GM21529 (cell line): Measurements from ENCODE around the gene TRIM4.
"Not testable (repeated sequence)": the region's sequence is repeated elsewhere in the genome, so short reads cannot be mapped to it uniquely, and the experiment has no call there.

Source experiments
- ATAC-seq: cut with Tn5 transposase; IDR thresholded peaks from one replicate; pipeline ENCODE4 v1.9.1; 2021; ENCODE audit not compliant: unreplicated experiment

The TRIM4 gene

DNA sequence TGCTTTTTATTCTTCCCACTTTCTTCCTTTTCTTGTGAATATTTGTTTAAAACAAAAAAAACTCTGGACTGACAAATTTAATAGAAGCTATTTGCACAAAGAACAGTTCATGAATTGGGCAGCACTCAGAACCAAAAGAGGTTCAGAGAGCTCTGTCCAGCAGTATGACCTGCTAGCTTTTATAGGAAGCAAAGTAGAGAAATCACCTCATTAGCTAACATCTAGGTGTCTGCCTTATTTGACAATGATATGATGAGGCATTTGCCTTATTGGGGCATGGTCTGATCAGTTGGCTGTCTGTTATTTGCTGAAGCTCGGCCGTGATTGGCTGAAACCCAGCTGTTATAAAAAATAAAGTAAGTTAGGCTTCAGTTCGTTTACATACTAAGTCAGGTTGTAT, 819 bp upstream of the TRIM4 start:
- no peak for ATAC-seq

DNA sequence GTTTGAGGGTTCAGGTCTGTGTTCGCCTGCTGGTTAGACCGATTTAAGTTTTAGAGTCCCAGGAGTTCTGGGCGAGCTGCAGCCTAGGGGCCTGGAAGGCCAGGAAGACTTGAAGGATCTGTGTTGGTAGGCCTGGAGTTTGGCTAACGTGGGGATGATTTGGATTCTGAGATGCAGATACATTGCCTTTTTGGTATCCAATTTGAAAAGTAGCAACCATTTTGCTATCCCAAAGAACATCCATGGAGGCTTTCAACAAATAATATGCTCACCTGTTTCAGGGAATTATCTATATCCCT, 433 bp upstream of the TRIM4 start:
- ATAC-seq = no peak

DNA sequence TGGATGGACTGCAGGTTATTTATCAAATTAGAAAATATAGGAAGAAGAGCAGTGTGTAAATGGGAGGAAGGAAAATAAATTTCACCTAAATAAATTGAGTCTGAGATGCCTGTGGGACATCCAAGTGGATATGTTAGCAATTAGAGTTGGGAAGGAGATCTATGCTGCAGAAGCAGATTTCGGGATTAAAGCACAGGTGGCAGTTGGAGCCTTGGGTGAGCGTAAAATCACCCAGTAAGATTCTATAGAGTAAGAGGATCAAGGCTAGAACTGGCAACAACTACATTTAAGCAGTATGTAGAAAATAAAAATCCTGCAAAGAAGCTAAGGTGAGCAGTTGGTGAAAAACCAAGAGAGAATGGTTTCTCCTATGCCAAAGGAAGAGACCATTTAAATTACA, 8.4 kb downstream of the TRIM4 start:
- ATAC-seq = no peak

DNA sequence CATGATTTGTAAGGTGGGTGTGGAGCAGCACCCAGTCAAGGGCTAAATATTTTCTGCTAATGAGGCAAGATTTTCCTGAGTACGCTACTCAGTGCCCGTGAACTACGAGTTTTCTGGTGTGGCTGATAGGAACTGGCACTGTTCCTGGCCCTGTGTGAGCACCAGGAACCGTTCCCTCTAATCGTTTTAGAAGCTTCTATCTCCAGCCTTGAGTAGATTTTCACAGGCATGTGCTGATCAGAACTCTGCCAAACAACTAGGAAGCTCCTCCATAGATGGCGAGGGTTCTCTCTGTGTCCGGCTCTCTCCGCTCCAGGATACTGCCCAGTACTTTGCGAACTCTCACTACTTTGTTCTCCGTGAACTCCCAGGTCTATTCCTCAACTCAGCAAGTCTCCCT, 17.7 kb downstream of the TRIM4 start:
- ATAC-seq = no peak

DNA sequence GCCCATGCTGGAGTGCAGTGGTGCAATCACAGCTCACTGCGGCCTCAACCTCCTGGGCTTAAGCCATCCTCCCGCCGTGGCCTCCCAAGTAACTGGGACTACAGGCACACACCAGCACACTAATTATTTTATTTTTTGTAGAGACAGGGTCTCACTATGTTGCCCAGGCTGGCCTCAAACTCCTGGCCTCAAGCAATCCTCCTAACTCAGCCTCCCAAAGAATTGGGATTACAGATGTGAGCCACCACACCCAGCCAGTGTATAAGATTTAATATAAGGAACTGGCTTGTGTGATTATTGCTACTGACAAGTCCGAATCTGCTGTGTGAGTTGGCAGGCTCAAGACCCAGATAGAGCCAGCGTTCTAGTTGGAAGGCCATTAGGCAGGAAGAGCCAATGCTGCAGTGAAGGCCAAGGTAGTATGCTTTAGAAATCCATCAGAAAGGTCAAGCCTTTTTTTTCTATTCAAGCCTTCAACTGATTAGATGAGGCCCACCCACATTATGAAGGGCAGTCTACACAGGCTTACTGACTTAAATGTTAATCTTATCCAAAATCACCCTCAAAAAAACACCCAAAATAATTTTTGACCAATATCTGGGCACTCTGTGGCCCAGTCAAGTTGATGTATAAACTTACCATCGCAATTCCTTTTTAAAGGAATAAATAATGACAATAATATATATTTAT, 19.4 kb downstream of the TRIM4 start:
- ATAC-seq = no peak

DNA sequence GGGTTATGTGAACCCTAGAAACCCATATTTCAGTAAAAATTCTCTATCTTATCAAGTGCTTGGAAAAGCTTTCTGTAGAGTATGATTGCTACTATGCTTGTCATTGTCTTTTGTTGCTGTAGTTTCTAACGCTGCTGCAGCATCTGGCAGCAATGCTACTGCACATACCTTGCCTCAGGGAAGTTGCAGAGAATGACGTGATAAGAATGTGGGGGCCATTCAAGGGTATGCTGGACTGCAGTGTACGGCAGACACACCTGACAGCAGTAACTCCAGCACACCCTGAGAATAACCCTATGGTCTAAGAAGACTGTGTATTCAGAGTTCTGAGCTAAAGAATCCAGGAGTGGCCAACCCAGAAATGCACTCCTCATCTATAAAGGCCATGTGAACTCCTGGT, 20.5 kb downstream of the TRIM4 start:
- no peak for ATAC-seq

DNA sequence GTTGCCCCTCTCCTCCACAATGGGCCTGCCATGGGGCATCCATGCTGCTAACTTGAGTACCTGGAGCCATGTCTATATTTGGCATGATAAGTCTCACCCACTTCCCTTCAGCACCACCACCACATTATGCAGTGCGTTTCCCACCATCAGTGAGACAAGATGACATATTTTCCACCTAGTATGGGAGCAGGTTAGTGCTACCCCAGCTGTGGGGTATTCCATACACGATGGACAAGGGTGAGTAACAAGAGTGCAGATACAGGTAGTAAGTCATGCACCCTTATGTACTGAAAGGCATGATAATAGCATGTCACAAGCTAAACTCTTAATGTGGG, 21.3 kb downstream of the TRIM4 start:
- no peak for ATAC-seq

DNA sequence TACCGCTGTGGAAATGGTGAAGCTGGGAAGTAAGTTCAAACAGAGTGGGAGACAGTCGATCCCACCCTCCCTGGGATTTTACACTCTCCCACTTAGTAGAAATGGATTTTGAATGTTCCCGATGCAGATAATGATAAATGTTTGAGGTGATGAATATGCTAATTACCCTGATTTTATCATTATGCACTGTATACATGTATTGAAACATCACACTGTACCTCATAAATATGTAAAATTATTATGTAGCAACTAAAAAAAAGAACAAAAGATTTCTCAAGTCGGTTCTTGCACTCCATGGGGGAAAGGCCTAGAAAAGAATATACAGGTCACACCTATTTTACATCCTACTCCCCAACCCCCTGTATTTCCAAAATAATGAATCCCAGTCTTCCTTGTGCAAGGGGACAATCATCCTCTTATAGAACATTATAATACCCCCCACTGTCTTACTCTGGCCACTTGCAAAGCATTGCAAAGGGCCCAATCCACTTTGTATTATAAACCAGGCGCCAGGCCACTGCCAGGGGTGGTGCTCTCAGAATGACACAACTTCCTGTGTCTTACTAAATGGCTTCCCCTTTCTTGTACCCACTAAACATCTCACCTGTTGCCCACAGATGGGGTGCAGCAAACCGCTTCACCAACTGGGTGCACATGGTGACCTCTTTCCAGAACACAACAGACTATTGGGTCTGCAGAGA, 21.9 kb downstream of the TRIM4 start:
- ATAC-seq = no peak

DNA sequence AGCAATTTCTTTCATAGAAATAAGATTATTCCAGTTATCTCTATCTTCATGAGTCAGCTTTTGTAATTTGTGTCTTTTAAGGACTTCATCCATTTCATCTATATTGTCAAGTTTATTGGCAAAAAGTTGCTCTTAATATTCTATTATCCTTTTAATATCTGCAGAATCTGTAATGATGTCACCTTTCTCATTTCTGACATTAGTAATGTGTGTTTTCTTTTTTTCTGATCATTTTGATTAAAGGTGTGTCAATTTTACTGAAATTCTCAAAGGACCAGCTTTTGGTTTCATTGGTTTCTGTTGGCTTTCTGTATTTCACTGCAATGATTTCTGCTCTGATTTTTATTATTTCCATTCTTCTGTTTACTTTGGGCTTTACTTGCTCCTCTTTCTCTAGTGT, 24.6 kb downstream of the TRIM4 start:
- ATAC-seq = no peak

DNA sequence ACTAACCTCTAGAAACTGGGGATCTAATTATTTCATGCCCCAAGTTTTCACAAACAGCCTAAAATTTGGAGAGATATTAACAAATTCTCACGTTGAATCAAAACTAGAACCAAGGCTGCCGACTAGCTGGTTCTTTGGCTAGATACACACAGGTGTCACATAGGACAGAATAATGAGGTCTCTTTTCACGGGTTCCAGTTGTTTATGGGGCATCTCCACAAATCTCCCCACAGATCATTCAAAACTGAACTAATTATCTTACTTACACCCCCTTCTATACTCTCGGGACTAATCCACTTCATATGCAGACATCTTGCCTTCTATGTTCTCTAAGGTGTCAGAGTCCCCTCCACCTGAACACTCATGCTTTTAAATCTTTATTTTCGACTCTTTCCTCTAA, 26.1 kb downstream of the TRIM4 start:
- no peak for ATAC-seq

DNA sequence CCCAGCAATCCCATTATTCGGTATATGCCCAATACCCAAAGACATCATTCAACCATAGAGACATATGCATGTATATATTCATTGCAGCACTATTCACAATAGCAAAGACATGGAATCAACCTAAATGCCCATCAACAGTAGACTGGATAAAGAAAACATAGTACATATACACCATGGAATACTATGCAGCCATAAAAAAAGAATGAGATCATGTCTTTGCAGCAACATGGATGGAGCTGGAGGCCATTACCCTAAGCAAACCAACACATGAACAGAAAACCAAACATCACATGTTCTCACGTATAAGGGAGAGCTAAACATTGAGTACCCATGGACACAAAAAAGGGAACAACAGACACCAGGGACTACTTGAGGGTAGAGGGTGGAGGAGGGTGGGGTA, 29.0 kb downstream of the TRIM4 start:
- not testable (repeated sequence) for ATAC-seq

DNA sequence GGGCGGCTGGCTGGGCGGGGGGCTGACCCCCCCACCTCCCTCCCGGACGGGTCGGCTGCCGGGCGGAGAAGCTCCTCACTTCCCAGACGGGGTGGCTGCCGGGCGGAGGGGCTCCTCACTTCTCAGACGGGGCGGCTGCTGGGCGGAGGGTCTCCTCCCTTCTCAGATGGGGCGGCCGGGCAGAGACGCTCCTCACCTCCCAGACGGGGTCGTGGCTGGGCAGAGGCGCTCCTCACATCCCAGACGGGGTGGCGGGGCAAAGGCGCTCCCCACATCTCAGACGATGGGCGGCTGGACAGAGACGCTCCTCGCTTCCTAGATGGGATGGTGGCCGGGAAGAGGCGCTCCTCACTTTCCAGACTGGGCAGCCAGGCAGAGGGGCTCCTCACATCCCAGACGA, 31.0 kb downstream of the TRIM4 start:
- not testable (repeated sequence) for ATAC-seq

DNA sequence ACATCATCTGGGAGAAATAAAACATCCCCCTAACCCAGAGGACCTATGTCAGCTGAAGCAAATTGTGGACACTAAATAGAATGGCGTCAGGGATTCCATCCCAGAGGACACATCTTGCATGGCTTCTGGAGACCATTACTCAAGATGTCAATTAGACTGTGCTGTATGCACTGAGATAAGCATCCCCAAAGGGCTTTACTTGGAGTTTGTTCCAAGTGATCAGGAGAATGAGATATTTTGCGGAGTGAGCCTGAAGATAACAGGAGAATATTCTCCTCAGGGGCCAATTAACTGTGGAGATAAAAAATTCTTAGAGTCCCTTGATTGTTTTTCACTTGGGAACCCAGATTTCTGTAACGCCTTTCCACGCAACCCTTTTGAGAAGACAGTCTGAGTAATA, 38.0 kb downstream of the TRIM4 start:
- ATAC-seq = no peak

DNA sequence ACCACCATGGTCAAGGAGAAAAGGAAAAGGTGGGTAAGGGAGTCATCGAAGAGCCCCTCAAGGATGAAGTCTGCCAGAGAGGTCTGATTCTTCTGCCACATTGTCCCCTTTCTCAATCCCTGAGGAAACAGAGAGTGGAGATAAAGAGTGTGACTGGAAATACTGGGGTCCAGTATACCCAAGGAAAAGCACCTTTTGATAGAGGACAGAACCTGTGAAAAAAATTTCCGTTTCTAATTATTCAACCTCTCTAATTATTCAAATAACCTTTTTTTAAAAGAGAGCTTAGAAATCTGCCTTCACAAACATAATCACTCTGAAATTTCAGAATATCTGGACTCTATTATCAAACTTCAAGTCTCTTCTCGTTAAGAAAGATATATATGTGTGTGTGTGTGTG, 42.4 kb downstream of the TRIM4 start, which contains the start of gene OR2AE1:
Gene OR2AE1, minus strand, starts transcription at position 101 of the 400 bp plus-strand sequence. Its CDS starts 0 bp downstream, at position 101.
- no peak for ATAC-seq

DNA sequence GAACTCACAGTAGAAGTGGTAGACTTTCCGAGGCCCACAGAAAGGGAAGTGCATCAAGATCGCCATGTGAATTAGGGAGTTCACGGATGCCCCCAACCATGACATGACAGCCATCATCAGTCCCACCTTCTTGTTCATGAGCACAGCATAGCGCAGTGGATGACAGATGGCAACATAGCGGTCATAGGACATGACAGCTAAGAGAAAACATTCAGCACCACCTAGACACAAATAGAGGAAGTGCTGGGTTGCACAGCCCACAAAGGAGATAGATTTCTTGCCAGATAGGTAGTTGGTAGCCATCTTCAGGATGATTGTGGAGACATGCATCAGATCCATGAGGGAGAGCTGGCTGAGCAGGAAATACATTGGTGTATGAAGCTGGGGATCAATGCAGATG, 42.8 kb downstream of the TRIM4 start:
- ATAC-seq = no peak

DNA sequence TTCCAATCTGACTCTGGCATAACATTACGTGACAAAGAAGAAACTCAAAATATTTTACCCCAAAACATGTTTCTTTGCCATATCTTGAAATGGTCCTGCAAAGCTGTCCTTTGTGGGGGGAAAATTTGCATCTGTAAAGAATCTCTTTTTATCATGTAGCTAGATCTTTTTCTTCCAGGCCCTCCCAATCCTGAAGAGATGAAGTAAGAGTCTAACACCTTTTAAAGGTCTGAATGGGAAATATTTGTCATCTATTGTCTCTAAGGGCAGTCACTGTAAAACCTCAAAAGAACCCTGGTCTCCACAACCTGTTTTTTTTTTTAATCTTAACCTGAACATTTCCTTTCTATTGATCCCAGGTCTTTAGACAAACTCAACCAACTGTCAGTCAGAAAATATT, 51.1 kb downstream of the TRIM4 start:
- no peak for ATAC-seq

DNA sequence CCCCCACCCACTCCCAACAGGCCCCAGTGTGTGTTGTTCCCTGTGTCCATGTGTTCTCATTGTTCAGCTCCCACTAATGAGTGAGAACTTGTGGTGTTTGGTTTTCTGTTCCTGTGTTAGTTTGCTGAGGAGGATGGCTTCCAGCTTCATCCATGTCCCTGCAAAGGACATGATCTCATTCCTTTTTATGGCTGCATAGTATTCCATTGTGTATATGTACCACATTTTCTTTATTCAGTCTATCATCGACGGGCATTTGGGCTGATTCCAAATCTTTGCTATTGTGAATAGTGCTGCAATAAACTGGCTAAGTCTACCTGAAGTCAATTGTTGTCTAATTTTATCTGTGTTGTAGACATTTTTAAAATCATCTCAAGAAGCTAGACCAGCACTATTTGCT, 51.9 kb downstream of the TRIM4 start:
- ATAC-seq = not testable (repeated sequence)

DNA sequence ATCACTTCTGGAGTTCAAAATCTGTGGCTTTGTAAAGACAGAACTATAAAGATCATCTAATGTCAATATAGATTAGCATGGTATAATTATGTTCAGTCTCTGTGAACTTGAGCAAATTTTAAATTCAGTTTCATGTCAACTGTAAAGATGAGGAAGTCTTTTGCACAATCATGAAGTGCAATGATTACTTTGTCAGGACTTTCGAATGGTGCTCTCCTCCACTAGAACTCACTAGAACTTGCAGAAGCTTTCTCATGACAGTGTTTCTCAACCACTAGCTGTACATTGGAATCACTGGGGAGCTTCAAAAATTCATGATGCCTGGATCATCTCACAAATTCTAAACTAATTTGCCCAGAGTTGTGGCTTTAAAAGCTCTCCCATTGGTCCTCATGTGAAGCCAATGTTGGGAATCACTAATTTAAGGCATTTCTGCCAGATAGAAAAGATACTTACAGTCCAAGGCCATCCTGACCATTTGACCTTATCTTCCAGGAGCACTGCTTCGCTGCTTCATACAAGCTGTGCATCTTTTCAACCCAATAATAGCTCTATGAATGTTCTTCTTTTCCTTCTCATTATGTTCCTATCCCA, 55.4 kb downstream of the TRIM4 start:
- ATAC-seq = no peak

DNA sequence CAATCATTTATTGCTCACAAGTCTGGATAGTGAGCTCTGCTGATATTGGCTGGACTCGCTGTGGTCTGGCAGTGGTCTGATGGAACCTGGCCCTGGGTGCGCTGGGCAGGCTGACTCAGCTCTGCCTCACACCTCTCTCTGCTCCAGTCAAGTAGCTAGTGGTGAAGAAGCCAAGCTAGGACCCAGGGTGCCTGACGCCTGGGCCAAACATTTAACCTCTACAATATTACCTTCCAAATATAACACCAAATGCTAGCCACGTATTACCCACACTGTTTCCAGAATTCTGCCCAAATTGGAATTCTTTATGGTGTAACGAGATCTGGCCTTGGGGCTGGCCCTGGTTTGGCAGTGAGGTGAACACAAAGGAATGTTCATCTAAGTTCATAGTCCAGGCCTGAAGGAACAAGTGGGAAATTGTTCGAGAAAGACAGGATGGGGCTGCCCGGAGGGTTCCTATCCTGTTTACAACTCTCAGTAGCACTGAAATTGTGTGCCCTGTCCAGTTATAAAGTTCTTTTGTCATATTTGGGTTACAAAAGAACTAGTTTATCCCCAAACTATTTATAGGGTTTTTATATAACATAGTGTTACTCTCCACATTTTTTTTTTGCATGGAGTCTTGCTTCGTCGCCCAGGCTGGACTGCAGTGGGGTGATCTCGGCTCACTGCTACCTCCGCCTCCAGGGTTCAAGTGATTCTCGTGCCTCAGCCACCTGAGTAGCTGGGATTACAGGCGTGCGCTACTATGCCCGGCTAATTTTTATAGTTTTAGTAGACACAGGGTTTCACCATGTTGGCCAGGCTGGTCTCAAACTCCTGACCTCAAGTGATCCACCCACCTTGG, 58.8 kb downstream of the TRIM4 start:
- no peak for ATAC-seq

DNA sequence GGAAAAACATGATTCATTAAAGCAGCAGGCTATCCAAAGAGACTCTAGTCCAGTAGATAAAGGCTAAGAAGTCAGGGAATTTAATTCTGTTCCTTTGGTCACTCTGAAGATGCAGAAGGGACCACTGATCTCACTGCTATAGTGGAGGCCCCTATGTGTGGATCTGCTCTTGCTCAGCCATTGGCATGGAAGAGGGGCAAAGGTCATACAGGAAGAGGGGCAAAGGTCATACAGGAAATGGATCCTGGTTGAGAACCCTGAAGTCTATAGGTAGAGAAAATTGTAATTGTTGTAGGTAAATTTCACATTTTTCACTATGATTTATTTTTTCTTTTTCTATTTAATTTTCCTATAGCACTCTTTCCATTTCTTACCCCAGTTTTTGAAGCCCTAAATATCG, 64.1 kb downstream of the TRIM4 start:
- no peak for ATAC-seq

DNA sequence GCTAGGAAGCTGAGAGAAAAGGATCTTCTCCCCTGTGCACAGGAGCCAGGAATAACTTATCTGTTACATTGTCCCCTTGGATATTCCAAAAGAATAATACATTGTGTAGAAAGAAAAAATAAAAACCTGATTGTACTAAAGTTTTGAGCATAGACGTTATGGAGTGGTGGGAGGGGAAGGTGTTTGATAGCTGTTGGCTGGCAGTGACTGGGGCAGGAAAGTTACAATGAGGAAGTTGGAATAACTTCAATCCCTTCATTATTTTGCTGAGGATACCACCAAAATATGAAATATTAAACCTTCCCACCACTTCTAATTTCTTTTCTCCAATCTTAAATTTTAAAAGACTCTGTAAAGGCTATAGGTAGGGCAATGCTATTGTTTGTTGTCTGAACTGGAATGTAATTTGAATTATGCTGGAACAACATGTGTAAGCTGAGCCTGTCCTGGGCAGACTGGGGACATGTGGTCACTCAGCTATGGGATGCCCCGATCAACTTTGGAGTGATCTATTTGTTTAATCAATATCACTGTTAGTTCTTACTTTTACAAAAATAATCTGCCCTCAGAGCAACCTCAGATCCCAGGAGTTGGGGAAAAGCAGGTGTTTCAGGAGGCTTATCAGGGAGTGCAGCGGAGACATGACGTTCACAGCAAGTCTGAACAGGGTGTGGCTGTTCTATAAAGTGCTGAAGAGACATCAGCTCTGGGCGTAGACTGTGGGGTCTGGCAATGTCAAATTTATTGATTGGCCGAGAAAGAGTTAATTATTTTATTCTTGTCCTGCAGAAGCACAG, 70.7 kb downstream of the TRIM4 start:
- no peak for ATAC-seq
